ENCODE data around the gene RFT1. TPM values are rescaled to one million over a fixed set of nuclear protein-coding genes. Genes with fewer than 3 reads are reported as not detected.

The RFT1 gene
- total and polyA plus RNA-seq, 2 of the 13 experiments (the other 11 are each of a cell fraction or from before 2014, with no cell fraction given) = 23.2 to 37.0 TPM

DNA sequence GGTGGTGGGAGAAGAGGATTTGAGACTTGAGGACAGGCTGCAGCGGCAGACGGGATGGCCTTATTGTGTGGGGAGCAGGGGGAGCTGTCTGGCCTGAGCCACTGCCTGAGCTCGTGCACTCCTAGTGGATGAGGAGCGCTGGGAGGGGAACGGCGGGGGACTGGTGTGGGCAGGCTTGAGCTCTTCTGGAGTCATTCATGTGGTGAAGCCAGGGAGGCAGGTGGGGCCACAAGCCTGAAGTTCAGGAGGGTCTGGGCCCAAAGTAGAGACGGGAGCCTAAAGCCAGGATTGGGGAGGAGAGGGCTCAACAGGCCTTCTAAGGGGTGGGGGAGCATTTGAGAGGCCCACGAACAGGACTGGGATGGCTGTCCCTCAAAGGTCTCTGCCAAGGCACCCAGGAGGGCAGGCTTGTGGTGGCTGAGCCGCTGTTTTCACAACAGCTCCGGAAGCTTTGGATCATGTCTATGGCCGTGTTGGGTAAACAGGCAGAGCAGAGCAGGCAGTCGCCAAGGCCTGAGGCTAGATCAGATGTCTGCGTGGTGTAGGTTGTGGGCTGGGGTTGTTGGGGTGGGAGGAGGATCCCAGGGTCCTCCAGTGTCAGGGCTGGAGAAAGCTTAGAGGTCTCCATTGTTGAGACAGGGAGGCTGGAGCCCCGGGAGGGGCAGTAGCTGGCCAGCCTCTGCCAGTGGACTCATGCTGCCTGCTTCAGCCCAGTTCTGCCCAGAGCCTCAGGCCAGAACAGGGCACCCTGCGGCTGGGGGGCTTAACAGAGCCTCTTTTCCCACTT, 39.0 kb upstream of the RFT1 start (continued):
- TF ChIP-seq, protein P1, sequence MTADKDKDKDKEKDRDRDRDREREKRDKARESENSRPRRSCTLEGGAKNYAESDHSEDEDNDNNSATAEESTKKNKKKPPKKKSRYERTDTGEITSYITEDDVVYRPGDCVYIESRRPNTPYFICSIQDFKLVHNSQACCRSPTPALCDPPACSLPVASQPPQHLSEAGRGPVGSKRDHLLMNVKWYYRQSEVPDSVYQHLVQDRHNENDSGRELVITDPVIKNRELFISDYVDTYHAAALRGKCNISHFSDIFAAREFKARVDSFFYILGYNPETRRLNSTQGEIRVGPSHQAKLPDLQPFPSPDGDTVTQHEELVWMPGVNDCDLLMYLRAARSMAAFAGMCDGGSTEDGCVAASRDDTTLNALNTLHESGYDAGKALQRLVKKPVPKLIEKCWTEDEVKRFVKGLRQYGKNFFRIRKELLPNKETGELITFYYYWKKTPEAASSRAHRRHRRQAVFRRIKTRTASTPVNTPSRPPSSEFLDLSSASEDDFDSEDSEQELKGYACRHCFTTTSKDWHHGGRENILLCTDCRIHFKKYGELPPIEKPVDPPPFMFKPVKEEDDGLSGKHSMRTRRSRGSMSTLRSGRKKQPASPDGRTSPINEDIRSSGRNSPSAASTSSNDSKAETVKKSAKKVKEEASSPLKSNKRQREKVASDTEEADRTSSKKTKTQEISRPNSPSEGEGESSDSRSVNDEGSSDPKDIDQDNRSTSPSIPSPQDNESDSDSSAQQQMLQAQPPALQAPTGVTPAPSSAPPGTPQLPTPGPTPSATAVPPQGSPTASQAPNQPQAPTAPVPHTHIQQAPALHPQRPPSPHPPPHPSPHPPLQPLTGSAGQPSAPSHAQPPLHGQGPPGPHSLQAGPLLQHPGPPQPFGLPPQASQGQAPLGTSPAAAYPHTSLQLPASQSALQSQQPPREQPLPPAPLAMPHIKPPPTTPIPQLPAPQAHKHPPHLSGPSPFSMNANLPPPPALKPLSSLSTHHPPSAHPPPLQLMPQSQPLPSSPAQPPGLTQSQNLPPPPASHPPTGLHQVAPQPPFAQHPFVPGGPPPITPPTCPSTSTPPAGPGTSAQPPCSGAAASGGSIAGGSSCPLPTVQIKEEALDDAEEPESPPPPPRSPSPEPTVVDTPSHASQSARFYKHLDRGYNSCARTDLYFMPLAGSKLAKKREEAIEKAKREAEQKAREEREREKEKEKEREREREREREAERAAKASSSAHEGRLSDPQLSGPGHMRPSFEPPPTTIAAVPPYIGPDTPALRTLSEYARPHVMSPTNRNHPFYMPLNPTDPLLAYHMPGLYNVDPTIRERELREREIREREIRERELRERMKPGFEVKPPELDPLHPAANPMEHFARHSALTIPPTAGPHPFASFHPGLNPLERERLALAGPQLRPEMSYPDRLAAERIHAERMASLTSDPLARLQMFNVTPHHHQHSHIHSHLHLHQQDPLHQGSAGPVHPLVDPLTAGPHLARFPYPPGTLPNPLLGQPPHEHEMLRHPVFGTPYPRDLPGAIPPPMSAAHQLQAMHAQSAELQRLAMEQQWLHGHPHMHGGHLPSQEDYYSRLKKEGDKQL (CRISPR knock-in tag; IDR thresholded peaks at IDR 0.05; ENCODE audit: low read depth) = no peak
- no peak for TF ChIP-seq NR2F1 (CRISPR knock-in tag; IDR thresholded peaks at IDR 0.05)
- TF ChIP-seq KAT7 (CRISPR knock-in tag; IDR thresholded peaks at IDR 0.05; ENCODE audit: borderline replicate concordance) = no peak
- TF ChIP-seq ZNF75D (CRISPR knock-in tag; IDR thresholded peaks at IDR 0.05; ENCODE audit: borderline replicate concordance) = no peak
- TF ChIP-seq CHD2 (IDR thresholded peaks at IDR 0.05; ENCODE audit: low read depth, low read length) = no peak
- TF ChIP-seq GZF1 (CRISPR knock-in tag; IDR thresholded peaks at IDR 0.05) = no peak
- TF ChIP-seq, protein P2, sequence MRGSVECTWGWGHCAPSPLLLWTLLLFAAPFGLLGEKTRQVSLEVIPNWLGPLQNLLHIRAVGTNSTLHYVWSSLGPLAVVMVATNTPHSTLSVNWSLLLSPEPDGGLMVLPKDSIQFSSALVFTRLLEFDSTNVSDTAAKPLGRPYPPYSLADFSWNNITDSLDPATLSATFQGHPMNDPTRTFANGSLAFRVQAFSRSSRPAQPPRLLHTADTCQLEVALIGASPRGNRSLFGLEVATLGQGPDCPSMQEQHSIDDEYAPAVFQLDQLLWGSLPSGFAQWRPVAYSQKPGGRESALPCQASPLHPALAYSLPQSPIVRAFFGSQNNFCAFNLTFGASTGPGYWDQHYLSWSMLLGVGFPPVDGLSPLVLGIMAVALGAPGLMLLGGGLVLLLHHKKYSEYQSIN (CRISPR knock-in tag; IDR thresholded peaks at IDR 0.05; ENCODE audit: borderline replicate concordance) = no peak
- TF ChIP-seq CREM (IDR thresholded peaks at IDR 0.05) = no peak
- TF ChIP-seq CREM (CRISPR knock-in tag; IDR thresholded peaks at IDR 0.05) = no peak
- TF ChIP-seq, protein P3, sequence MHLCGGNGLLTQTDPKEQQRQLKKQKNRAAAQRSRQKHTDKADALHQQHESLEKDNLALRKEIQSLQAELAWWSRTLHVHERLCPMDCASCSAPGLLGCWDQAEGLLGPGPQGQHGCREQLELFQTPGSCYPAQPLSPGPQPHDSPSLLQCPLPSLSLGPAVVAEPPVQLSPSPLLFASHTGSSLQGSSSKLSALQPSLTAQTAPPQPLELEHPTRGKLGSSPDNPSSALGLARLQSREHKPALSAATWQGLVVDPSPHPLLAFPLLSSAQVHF (CRISPR knock-in tag; IDR thresholded peaks at IDR 0.05) = no peak
- 0 out of 2 replicates have a peak, but pooled peaks have one; percentile 7 for TF ChIP-seq KAT8 (CRISPR knock-in tag; IDR thresholded peaks at IDR 0.05)
- no peak for TF ChIP-seq THAP11 (CRISPR knock-in tag; IDR thresholded peaks at IDR 0.05)
- TF ChIP-seq SIN3B (IDR thresholded peaks at IDR 0.05; ENCODE audit: low read length) = no peak
- no peak for TF ChIP-seq CCAR2 (optimal IDR thresholded peaks at IDR 0.05; ENCODE audit: low read depth, low read length)
- TF ChIP-seq ZNF3 (CRISPR knock-in tag; IDR thresholded peaks at IDR 0.05) = no peak
- TF ChIP-seq, protein P4, sequence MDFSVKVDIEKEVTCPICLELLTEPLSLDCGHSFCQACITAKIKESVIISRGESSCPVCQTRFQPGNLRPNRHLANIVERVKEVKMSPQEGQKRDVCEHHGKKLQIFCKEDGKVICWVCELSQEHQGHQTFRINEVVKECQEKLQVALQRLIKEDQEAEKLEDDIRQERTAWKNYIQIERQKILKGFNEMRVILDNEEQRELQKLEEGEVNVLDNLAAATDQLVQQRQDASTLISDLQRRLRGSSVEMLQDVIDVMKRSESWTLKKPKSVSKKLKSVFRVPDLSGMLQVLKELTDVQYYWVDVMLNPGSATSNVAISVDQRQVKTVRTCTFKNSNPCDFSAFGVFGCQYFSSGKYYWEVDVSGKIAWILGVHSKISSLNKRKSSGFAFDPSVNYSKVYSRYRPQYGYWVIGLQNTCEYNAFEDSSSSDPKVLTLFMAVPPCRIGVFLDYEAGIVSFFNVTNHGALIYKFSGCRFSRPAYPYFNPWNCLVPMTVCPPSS (IDR thresholded peaks at IDR 0.05) = no peak
- no peak for TF ChIP-seq ARHGAP35 (CRISPR knock-in tag; IDR thresholded peaks at IDR 0.05; ENCODE audit: borderline replicate concordance)
- no peak for TF ChIP-seq ZSCAN21 (CRISPR knock-in tag; IDR thresholded peaks at IDR 0.05; ENCODE audit: borderline replicate concordance)
- TF ChIP-seq, protein P5, sequence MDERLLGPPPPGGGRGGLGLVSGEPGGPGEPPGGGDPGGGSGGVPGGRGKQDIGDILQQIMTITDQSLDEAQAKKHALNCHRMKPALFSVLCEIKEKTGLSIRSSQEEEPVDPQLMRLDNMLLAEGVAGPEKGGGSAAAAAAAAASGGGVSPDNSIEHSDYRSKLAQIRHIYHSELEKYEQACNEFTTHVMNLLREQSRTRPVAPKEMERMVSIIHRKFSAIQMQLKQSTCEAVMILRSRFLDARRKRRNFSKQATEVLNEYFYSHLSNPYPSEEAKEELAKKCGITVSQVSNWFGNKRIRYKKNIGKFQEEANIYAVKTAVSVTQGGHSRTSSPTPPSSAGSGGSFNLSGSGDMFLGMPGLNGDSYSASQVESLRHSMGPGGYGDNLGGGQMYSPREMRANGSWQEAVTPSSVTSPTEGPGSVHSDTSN (CRISPR knock-in tag; IDR thresholded peaks at IDR 0.05) = no peak
